HCT116 (cell line): Measurements from ENCODE around the gene THSD4. TPM values are rescaled to one million over a fixed set of nuclear protein-coding genes. Genes with fewer than 3 reads are reported as not detected.

Source experiments
- ATAC-seq: fragments of 200-7000 bp; cut with Tn5 transposase; 2 replicates; pipeline ENCODE4 v1.9.1; 2020; ENCODE audit warnings: mild to moderate bottlenecking, moderate library complexity
- BruUV-seq: library from RNA; stranded (reverse); fragments of 400-500 nt; replicated peaks from 2 replicates; lab custom pipeline; 2021; lab: Mats Ljungman, UMichigan
- CTCF ChIA-PET: fragments of 300-600 bp; sonication (Branson Sonifier 250); formaldehyde crosslinking; loops from one replicate; lab custom pipeline; 2021; ENCODE audit warnings: antibody characterized with exemption; lab: Charles Lee
- POLR2A ChIA-PET: fragments of 300-600, 350-600 bp; sonication (Branson Sonifier 250); formaldehyde crosslinking; loops from one replicate; lab custom pipeline; 2021; ENCODE audit warnings: antibody characterized with exemption; lab: Charles Lee
- RAD21 ChIA-PET, 2 experiments: fragments of 300-600 bp; sonication (Branson Sonifier 250); formaldehyde crosslinking; loops; one replicate each; lab custom pipeline; 2023; ENCODE audit warnings: low total read pairs in 2 of 2; ENCODE audit not compliant: uncharacterized antibody in 2 of 2, unreplicated experiment in 2 of 2, low non-redundant PET in 1 of 2; lab: Charles Lee
- DNase-seq: peaks from one replicate; pipeline ENCODE4 v3.0.0-alpha.2; 2010; ENCODE audit warnings: low read depth, low spot score
- H2AFZ ChIP-seq: fragments of 200-600 bp; shearing (Covaris generic), sonication (generic); 2 replicates; pipeline ENCODE4 v1.6.1; 2017; ENCODE audit warnings: low read depth, mixed run types, mixed read lengths, antibody characterized with exemption, low read length; ENCODE audit not compliant: poor library complexity, severe bottlenecking
- H3K27ac ChIP-seq: 2 replicates; pipeline ENCODE4 v1.5.1; 2012; ENCODE audit warnings: low read depth, low read length
- H3K27me3 ChIP-seq: fragments of 200-600 bp; sonication (generic); 2 replicates; pipeline ENCODE4 v1.6.1; 2016; ENCODE audit warnings: mixed run types, low read length, mixed read lengths; ENCODE audit not compliant: insufficient read depth
- H3K36me3 ChIP-seq, 2 experiments: fragments of 200-500 bp in 1 of 2; fragments of 200-600 bp in 1 of 2; sonication (Bioruptor generic) in 1 of 2; sonication (generic) in 1 of 2; 2 replicates each; pipeline versions ENCODE4 v1.5.1 to v1.6.1; 2014 to 2016; ENCODE audit warnings: low read length in 2 of 2, inconsistent platforms in 1 of 2, mixed read lengths in 1 of 2, mixed run types in 1 of 2; ENCODE audit not compliant: insufficient read depth in 2 of 2, control insufficient read depth in 1 of 2
- H3K4me1 ChIP-seq, 2 experiments: fragments of 200-600 bp in 1 of 2; sonication (generic) in 1 of 2; 2 replicates each; pipeline versions ENCODE4 v1.5.1 to v1.6.1; 2012 to 2017; ENCODE audit warnings: low read length in 2 of 2, inconsistent platforms in 1 of 2, mild to moderate bottlenecking in 1 of 2, mixed read lengths in 1 of 2, mixed run types in 1 of 2, moderate library complexity in 1 of 2; ENCODE audit not compliant: insufficient read depth in 2 of 2, control insufficient read depth in 1 of 2
- H3K4me2 ChIP-seq: fragments of 200-600 bp; sonication (generic); 2 replicates; pipeline ENCODE4 v1.6.1; 2017; ENCODE audit warnings: mixed run types, low read length, mixed read lengths
- H3K4me3 ChIP-seq, 2 experiments: fragments of 200-600 bp in 1 of 2; sonication (generic) in 1 of 2; replicated peaks in 1 of 2; 2 replicates each; pipeline ENCODE4 v1.5.1; 2011 to 2016; ENCODE audit warnings: low read length in 2 of 2, control low read depth in 1 of 2, low read depth in 1 of 2, mild to moderate bottlenecking in 1 of 2, mixed read lengths in 1 of 2, mixed run types in 1 of 2
- H3K79me2 ChIP-seq: fragments of 200-600 bp; sonication (generic); 2 replicates; pipeline ENCODE4 v1.6.1; 2017; ENCODE audit warnings: mild to moderate bottlenecking, mixed run types, low read length, moderate library complexity, mixed read lengths; ENCODE audit not compliant: insufficient read depth
- H3K9ac ChIP-seq: fragments of 200-600 bp; sonication (generic); 2 replicates; pipeline ENCODE4 v1.6.1; 2016; ENCODE audit warnings: low read length, mixed read lengths
- H3K9me2 ChIP-seq: fragments of 200-600 bp; sonication (generic), shearing (Covaris generic); 2 replicates; pipeline ENCODE4 v1.6.1; 2017; ENCODE audit warnings: mixed run types, mild to moderate bottlenecking, moderate library complexity; ENCODE audit not compliant: insufficient read depth
- H3K9me3 ChIP-seq, 2 experiments: fragments of 200-500 bp in 1 of 2; fragments of 200-600 bp in 1 of 2; sonication (Bioruptor generic) in 1 of 2; sonication (generic) in 1 of 2; 2 replicates each; pipeline ENCODE4 v1.6.1; 2014 to 2017; ENCODE audit warnings: low read length in 2 of 2, mixed read lengths in 2 of 2, inconsistent platforms in 1 of 2, low read depth in 1 of 2, mild to moderate bottlenecking in 1 of 2, mixed run types in 1 of 2, moderate library complexity in 1 of 2; ENCODE audit not compliant: control insufficient read depth in 1 of 2, insufficient read depth in 1 of 2
- H4K20me1 ChIP-seq: fragments of 200-600 bp; sonication (generic), shearing (Covaris generic); 2 replicates; pipeline ENCODE4 v1.6.1; 2017; ENCODE audit warnings: mixed run types, mild to moderate bottlenecking, moderate library complexity; ENCODE audit not compliant: insufficient read depth
- EZH2phosphoT487 ChIP-seq: fragments of 200-600 bp; IDR thresholded peaks from 2 replicates; pipeline ENCODE4 v1.6.1; 2018; ENCODE audit warnings: antibody characterized with exemption, borderline replicate concordance
- JUND ChIP-seq: IDR thresholded peaks from 2 replicates; pipeline ENCODE4 v1.6.1; 2012
- YY1 ChIP-seq: IDR thresholded peaks from 2 replicates; pipeline ENCODE4 v1.6.1; 2011; ENCODE audit warnings: low read length, low read depth, moderate library complexity, mild to moderate bottlenecking; ENCODE audit not compliant: insufficient replicate concordance; ENCODE audit errors: extremely low read depth
- intact Hi-C: fragments of 100-400 bp; cut with micrococcal nuclease; formaldehyde crosslinking; loops from 2 replicates; pipeline ENCODE4 v1.10.0; 2022
- total RNA-seq: library from RNA; stranded (reverse); gene quantifications from one replicate; pipeline ENCODE4 v1.2.1, GENCODE V29; 2021; ENCODE audit not compliant: unreplicated experiment
- TF ChIP-seq, protein P1 (sequence below): IDR thresholded peaks from 2 replicates; pipeline ENCODE4 v1.6.1; 2011; ENCODE audit warnings: mild to moderate bottlenecking, low read length, moderate library complexity; ENCODE audit not compliant: insufficient replicate concordance; ENCODE audit errors: extremely low read depth

THSD4 gene
- total RNA-seq, 1 experiment from 2014 or later: 30.5 TPM

- no peak overlapping the region for H2AFZ ChIP-seq
- no TSS peak for BruUV-seq
- TF ChIP-seq JUND (no peak), YY1 (no peak)
- TF ChIP-seq, protein P1, sequence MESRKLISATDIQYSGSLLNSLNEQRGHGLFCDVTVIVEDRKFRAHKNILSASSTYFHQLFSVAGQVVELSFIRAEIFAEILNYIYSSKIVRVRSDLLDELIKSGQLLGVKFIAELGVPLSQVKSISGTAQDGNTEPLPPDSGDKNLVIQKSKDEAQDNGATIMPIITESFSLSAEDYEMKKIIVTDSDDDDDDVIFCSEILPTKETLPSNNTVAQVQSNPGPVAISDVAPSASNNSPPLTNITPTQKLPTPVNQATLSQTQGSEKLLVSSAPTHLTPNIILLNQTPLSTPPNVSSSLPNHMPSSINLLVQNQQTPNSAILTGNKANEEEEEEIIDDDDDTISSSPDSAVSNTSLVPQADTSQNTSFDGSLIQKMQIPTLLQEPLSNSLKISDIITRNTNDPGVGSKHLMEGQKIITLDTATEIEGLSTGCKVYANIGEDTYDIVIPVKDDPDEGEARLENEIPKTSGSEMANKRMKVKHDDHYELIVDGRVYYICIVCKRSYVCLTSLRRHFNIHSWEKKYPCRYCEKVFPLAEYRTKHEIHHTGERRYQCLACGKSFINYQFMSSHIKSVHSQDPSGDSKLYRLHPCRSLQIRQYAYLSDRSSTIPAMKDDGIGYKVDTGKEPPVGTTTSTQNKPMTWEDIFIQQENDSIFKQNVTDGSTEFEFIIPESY: no peak
- DNase-seq: no peak
- no peak overlapping the region for H3K27ac ChIP-seq
- H3K79me2 ChIP-seq: no peaks in the 10 kb centered on the region
- H3K4me3 ChIP-seq: no peak overlapping the region
- H3K27me3 ChIP-seq: no peaks in the 10 kb centered on the region
- ChIA-PET POLR2A (no interaction called here), CTCF (no interaction called here), RAD21 (no interaction called here)
- H3K9me2 ChIP-seq: no peaks in the 10 kb centered on the region
- H3K4me2 ChIP-seq: no peak overlapping the region
- intact Hi-C loops: no loop called here
- no peaks in the 10 kb centered on the region for H4K20me1 ChIP-seq
- H3K9me3 ChIP-seq: no peaks in the 10 kb centered on the region
- no peak for ATAC-seq
- peaks cover 0 to 9% of the 10 kb centered on the region in 2 experiments; a peak in 1 of 4 replicates for H3K4me1 ChIP-seq
- H3K9ac ChIP-seq: no peak overlapping the region
- H3K36me3 ChIP-seq: no peaks in the 10 kb centered on the region
Measured at GRCh38 chr15:71349736-71350526, 234.7 kb downstream of the THSD4 start.

GRCh38 chr15:71350622-71351378, 235.5 kb downstream of the THSD4 start:
- Histone ChIP-seq H4K20me1 (no peaks in the 10 kb centered on the region), H3K4me2 (no peak overlapping the region), H3K9me3 (no peaks in the 10 kb centered on the region), H3K9me2 (no peaks in the 10 kb centered on the region), H3K36me3 (no peaks in the 10 kb centered on the region), H3K27me3 (no peaks in the 10 kb centered on the region), H3K27ac (no peak overlapping the region), H3K79me2 (no peaks in the 10 kb centered on the region), H2AFZ (no peak overlapping the region), H3K4me3 (no peak overlapping the region), H3K9ac (no peak overlapping the region), H3K4me1 (peaks cover 0 to 9% of the 10 kb centered on the region in 2 experiments; a peak in 1 of 4 replicates)
- DNase-seq (no peak), ATAC-seq (no peak)
- no TSS peak for BruUV-seq
- ChIA-PET POLR2A (no interaction called here), RAD21 (no interaction called here), CTCF (no interaction called here)
- intact Hi-C loops: no loop called here
- TF ChIP-seq EZH2phosphoT487: no peak
